ENCODE data around the gene XRCC1. TPM values are rescaled to one million over a fixed set of nuclear protein-coding genes. Genes with fewer than 3 reads are reported as not detected.

XRCC1 gene
- total RNA-seq, 2 experiments from 2014 or later: 27.2 to 35.9 TPM

- no peaks in the 10 kb centered on the region for H3K9me2 ChIP-seq (ENCODE audit: insufficient read depth, low read length)
- TF ChIP-seq CTCF (conservative IDR thresholded peaks at IDR 0.05; ENCODE audit: low read length): no peak
- TF ChIP-seq EZH2phosphoT487 (IDR thresholded peaks at IDR 0.05; ENCODE audit: borderline replicate concordance, low read depth, low read length): no peak
- CTCF ChIA-PET (ENCODE audit: unreplicated experiment): no interaction called here
Measured at GRCh38 chr19:43574424-43575155, 737 bp downstream of the XRCC1 start.

GRCh38 chr19:43572171-43572588 lies 3.1 kb downstream of the XRCC1 start:
- no TSS peak for BruUV-seq (replicated peaks)
- no peak for TF ChIP-seq CTCF (conservative IDR thresholded peaks at IDR 0.05; ENCODE audit: low read length)
- no peak for TF ChIP-seq EZH2phosphoT487 (IDR thresholded peaks at IDR 0.05; ENCODE audit: borderline replicate concordance, low read depth, low read length)
- peaks cover 11% of the 10 kb centered on the region; the same call in 1 of the 2 replicates for H3K79me2 ChIP-seq (ENCODE audit: insufficient read depth, low read depth, low read length)
- no peaks in the 10 kb centered on the region for H3K9me3 ChIP-seq (ENCODE audit: low read length)
- no peak for DNase-seq (ENCODE audit: low spot score)
- CTCF ChIA-PET (ENCODE audit: unreplicated experiment): no interaction called here
- no peak overlapping the region for H3K4me2 ChIP-seq (ENCODE audit: low read length)
- H3K36me3 ChIP-seq (ENCODE audit: insufficient read depth, low read length): peaks cover 10% of the 10 kb centered on the region
- H3K27ac ChIP-seq (ENCODE audit: low read depth, low read length, poor library complexity, severe bottlenecking): no peak overlapping the region
- no peaks in the 10 kb centered on the region for H4K20me1 ChIP-seq (ENCODE audit: insufficient read depth, low read length)
- no peaks in the 10 kb centered on the region for H3K9me2 ChIP-seq (ENCODE audit: insufficient read depth, low read length)
- no peak overlapping the region for H2AFZ ChIP-seq (ENCODE audit: low read length)
- H3K4me3 ChIP-seq (ENCODE audit: low read depth, low read length, poor library complexity, severe bottlenecking): no peak overlapping the region
- POLR2A ChIA-PET: no interaction called here
- intact Hi-C loops (cut with micrococcal nuclease; ENCODE audit: unreplicated experiment): no loop called here
- H3K4me1 ChIP-seq (ENCODE audit: insufficient read depth, low read length, poor library complexity, severe bottlenecking): peaks cover 12% of the 10 kb centered on the region

More at GRCh38 chr19:43574424-43575155, 737 bp downstream of the XRCC1 start:
- peaks cover 10% of the 10 kb centered on the region for H3K36me3 ChIP-seq (ENCODE audit: insufficient read depth, low read length)
- DNase-seq (ENCODE audit: low spot score): no peak
- H3K79me2 ChIP-seq (ENCODE audit: insufficient read depth, low read depth, low read length): peaks cover 11% of the 10 kb centered on the region; the same call in 1 of the 2 replicates
- H3K4me1 ChIP-seq (ENCODE audit: insufficient read depth, low read length, poor library complexity, severe bottlenecking): peaks cover 12% of the 10 kb centered on the region
- H2AFZ ChIP-seq (ENCODE audit: low read length): peak overlapping the region; percentile 59; the same call in 1 of the 2 replicates
- H3K4me3 ChIP-seq (ENCODE audit: low read depth, low read length, poor library complexity, severe bottlenecking): peak overlapping the region; percentile 89
- H3K9me3 ChIP-seq (ENCODE audit: low read length): no peaks in the 10 kb centered on the region
- TSS peak; percentile 68 for BruUV-seq (replicated peaks)
- H3K27ac ChIP-seq (ENCODE audit: low read depth, low read length, poor library complexity, severe bottlenecking): peak overlapping the region; percentile 37
- peak overlapping the region; percentile 96 for H3K4me2 ChIP-seq (ENCODE audit: low read length)
- intact Hi-C loops (cut with micrococcal nuclease; ENCODE audit: unreplicated experiment): loop anchor here (1.0 kb wide), 1 partner anchor 22 kb away; the partner anchor contains the start of genes IRGQ and ZNF576
- H4K20me1 ChIP-seq (ENCODE audit: insufficient read depth, low read length): no peaks in the 10 kb centered on the region
- POLR2A ChIA-PET: interaction anchor here (0.6 to 1.3 kb wide), 5 partner anchors 9 to 201 kb away, joined by 3 to 8 read pairs (median 3); partner anchors contain the start of genes IRGQ and ZNF576

All from OCI-LY7 (cell line).